DMS79 treated with DMSO at 0.1 percent for 48 hours (cell line): Measurements from ENCODE around the gene RGS12.

Experiments
- DNase-seq: peaks from one replicate; lab custom pipeline; 2025; lab: John Stamatoyannopoulos, UW

The RGS12 gene

DNA sequence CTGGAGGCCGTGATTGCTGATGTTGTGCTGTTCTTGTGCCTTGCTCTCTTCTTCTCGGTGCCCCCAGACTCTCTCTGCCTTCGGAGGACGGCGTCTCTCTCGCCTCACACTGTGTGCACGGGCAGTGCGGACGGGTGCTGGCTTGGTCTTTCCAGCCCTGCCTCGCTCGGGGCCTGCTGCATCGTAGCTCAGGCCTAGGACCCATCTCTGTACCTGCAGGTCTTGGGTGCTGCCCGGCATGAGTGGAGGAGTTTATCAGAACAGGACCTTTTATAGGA lies 18.2 kb downstream of the RGS12 start:
- DNase-seq: no peak

DNA sequence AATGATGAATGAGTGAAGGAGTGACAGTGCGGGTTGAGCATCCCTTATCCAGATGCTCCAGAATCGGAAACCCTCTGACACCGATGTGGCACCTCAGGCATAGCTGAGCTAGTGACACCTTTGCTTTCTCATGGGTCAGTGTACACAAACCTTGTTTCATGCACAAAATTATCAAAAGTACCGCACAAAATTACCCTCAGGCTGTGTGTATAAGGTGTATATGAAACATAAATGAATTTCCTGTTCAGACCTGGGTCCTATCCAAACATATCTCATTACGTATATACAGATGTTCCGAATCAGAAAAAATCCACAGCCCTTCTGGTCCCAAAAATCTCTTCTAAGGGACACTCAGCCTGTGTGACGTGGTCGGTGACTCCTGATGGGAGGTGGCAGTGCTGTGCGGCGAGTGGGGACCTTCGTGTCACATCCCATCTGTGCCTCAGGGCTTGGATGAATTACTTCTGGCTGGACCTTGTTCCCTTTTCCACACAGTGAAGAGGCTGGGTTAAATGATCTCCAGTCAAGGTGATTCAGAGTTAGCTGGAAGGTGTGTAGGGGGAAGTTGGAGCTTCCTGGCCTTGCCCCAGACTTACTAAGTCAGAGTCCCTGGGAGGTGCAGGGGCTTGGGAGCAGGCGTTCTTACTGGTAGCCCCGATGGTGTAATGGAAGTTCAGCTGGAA lies 18.8 kb downstream of the RGS12 start:
- DNase-seq: no peak

- no peak for DNase-seq
Observed at GRCh38 chr4:3312362-3312761, 19.5 kb downstream of the RGS12 start.

- DNase-seq: no peak
Observed at GRCh38 chr4:3313139-3313538, 20.3 kb downstream of the RGS12 start.

- no peak for DNase-seq
Observed at GRCh38 chr4:3313556-3314228, 20.9 kb downstream of the RGS12 start.

DNA sequence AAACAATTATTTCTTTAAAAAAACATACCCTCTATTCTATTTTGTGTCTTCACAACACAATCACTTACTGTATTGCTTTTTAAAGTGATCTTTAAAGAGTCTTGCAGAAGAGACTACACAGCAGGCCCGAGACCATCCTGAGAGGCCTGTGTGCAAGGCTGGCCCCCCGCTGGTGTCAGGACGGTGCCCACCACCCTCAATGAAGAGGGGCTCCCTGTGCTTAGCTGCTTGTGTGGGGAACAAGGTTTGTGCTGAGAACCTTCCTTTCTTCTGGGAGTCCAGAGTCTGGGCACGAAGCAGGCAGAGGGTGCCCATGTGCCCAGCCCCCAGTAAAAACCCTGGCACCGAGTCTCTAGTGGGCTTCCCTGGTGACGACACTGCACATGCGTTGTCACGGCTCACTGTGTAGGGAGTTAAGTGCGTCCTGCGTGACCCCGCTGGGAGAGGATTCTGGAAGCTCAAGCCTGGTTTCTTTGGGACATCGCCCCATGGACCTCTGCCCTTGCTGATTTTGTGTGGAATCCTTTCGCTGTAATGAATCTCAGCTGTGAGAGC lies 22.0 kb downstream of the RGS12 start:
- no peak for DNase-seq

GRCh38 chr4:3315566-3315965 lies 22.7 kb downstream of the RGS12 start:
- no peak for DNase-seq

GRCh38 chr4:3316146-3316545 lies 23.3 kb downstream of the RGS12 start:
- no peak for DNase-seq

DNA sequence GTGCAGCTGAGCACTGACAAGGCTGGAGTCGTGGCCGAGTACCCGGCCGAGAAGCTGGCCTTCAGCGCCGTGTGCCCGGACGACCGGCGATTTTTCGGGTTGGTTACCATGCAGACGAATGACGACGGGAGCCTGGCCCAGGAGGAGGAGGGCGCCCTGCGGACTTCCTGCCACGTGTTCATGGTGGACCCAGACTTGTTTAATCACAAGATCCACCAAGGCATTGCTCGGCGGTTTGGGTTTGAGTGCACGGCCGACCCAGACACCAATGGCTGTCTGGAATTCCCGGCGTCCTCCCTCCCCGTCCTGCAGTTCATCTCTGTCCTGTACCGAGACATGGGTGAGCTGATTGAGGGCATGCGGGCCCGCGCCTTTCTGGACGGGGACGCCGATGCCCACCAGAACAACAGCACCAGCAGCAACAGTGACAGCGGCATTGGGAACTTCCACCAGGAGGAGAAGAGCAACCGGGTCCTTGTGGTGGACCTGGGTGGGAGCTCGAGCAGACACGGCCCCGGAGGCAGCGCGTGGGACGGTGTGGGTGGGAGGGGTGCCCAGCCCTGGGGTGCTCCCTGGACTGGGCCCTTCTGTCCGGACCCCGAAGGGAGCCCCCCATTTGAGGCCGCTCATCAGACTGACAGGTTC lies 24.3 kb downstream of the RGS12 start:
- no peak for DNase-seq

- no peak for DNase-seq
Observed at GRCh38 chr4:3317656-3318211, 24.9 kb downstream of the RGS12 start.

GRCh38 chr4:3318561-3319021 lies 25.8 kb downstream of the RGS12 start:
- no peak for DNase-seq

DNA sequence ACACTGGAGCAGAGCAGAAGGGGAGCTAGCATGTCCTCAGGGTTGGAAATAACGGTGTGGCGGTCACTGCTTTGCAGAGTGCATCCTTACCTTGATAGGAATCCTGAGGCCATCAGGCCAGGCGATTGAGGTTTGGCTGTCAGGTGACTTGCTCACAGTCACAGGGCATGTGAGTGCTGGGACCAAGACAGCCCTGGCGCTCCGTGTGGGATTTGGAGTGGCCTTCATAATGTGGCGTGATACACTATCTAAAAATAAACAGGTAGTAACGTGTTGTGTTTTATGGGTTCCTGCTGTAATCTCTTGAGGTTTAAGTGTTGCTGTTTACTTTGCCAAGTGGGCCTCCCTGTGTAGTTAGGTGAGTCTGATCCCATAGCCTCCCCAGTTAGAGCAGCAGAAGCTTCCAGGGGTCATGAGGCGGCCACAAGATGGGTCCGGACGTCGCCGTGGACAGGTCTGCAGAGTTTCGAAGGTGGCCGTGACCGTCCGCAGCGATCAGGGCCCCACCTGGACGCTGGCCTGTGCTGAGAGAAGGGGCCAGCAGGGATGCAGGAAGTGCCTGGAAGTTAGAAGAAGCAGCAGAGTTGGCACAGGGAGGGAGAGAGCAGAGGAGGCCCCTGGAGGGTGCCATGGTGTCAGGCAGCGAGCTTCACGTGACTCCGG lies 27.7 kb downstream of the RGS12 start:
- DNase-seq: peak; percentile 32

DNA sequence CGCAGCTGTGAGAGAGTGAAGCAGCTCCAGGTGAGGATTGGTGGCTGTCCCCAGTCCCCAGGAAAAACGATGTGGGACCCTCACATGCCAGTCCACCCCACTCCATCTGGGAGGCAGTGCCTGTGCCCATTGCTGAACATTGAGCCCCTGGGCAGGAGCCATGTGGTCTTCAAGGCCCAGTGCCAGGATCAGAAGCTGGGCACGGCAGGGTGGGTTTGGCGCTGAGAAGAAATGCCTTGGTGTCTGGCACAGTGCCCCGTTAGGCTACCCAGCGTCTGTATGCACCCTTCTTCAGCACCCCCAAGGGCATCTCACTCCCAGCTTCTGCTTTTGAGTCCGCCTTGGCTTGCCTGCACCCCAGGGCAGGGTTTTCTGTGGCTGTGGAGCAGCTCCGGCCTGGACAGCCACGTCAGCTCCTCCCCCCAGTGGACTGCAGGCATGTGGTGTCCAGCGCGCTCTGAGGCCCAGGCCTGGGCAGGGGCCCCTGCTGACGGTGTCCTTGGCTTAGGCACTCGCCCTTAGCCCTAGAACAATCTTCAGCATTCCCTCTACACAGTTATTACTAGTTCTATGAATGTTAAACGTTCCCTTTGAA lies 28.6 kb downstream of the RGS12 start:
- no peak for DNase-seq

DNA sequence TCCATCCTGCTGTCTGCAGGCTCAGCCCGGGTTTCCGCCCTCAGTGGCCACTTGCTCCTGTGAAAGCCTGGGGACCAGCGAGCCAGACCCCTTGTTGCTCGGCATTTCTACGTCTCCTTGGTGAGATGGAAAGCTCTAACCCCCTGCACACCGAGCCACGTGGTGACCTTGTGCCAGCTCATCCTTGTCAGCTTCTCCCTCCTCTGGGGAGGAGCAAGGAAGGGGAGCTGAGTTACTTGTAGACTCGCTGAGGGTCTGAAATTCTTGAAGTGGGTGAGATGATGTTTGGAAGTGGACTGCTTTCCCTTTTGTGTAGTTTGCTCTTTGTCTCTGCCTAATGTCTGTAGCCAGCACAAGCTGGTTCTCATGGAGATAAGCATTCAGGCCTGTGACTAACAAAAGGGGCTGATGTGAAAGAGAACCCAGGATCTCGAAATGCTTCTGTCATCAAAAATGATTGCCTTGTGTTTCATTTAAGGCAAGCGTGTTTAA lies 29.3 kb downstream of the RGS12 start:
- peak; percentile 55 for DNase-seq

DNA sequence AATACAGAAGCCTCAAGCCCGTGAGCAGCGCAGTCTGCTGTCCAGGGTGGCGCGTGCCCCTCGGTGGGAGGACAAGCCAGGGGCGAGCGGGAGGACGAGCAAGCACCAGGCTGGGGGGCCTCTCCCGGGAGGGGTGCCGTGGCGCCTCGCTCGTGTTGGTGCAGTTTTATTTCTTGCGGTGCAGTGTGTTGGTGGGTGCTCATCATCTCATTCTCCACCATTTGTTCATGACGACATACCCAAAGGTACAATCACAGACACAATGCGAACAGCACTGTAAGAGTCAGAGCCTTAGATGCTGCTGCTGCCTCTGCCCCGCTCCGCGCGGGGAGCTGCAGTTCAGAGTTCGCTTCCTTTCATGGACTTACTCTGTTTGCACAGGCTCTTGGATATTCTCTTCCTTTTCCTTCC lies 30.3 kb downstream of the RGS12 start:
- no peak for DNase-seq

GRCh38 chr4:3324093-3324815 lies 31.4 kb downstream of the RGS12 start:
- no peak for DNase-seq

- no peak for DNase-seq
Observed at GRCh38 chr4:3328814-3329663, 36.2 kb downstream of the RGS12 start.

GRCh38 chr4:3329887-3330286 lies 37.1 kb downstream of the RGS12 start:
- no peak for DNase-seq

DNA sequence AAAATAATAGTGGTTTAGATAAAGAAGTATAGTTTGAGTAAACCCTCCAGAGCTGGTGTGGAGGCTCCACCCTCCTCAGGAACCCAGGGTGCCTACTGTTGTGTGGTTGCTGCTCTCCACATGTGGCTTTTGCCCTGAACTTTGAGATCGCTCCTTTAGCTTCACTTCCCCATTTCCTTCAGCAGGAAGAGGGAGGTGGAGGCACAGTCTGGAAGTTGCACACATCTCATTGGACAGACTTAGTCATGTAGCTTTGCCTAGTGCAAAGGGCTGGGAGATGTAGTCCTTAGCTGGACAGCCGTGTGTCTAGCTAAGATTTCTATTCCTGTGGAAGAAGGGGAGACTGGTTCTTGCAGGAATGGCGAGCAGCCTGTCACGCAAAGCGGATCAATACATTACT lies 37.9 kb downstream of the RGS12 start:
- DNase-seq: no peak
